Lower leg skin (tissue), 4 donors: ENCODE data around the gene TFAP2A. TPM values are rescaled to one million over a fixed set of nuclear protein-coding genes. Genes with fewer than 3 reads are reported as not detected.

Source experiments
- DNase-seq, 2 donors: peaks; one replicate each; pipeline ENCODE4 v3.0.0-alpha.2; 2019; ENCODE audit warnings: low spot score in 2 of 2
- H3K4me3 ChIP-seq: fragments of 200-600 bp; sonication (generic); 2 replicates; pipeline ENCODE4 v1.5.1; 2017; ENCODE audit warnings: mild to moderate bottlenecking, low read depth; ENCODE audit not compliant: poor library complexity, severe bottlenecking
- CTCF ChIP-seq, 3 donors: fragments of 450-650 bp; IDR thresholded peaks; one replicate each; pipeline ENCODE4 v1.5.1; 2016; ENCODE audit warnings: antibody characterized with exemption in 3 of 3, mild to moderate bottlenecking in 3 of 3, moderate library complexity in 2 of 3
- POLR2A ChIP-seq, 2 donors: fragments of 450-650 bp; IDR thresholded peaks; one replicate each; pipeline ENCODE4 v1.6.1; 2016 to 2017; ENCODE audit warnings: antibody characterized with exemption in 2 of 2, mild to moderate bottlenecking in 1 of 2, moderate library complexity in 1 of 2
- WGBS, 2 donors: methylation state at CpG; one replicate each; pipeline ENCODE4 v1.1.5; 2018; 5-methylcytosine and 5-hydroxymethylcytosine counted together
- intact Hi-C: fragments of 100-400 bp; cut with DNase I; formaldehyde crosslinking; loops from one replicate; pipeline ENCODE4 v1.15.0; 2023; ENCODE audit warnings: low total_unique reads
- microRNA-seq, 2 donors: library from miRNA; unstranded; fragments of <30 nt; microRNA quantifications; one replicate each; pipeline ENCODE4, GENCODE V29; 2016; ENCODE audit warnings: borderline replicate concordance in 2 of 2, borderline number of aligned reads in 1 of 2
- total RNA-seq, 4 donors: library from RNA; depleted of rRNA; stranded (reverse); fragments of >200 nt; gene quantifications; one replicate each; pipeline ENCODE4 v1.1.0, GENCODE V29; 2016

TFAP2A gene
- total RNA-seq, 4 donors from 2014 or later, result 62.0 to 123 (median 63.7) TPM

GRCh38 chr6:10355115-10355702 is 59.7 kb downstream of the TFAP2A start:
- TF ChIP-seq POLR2A (IDR thresholded peaks at IDR 0.05) (no peak), CTCF (IDR thresholded peaks at IDR 0.05) (no peak)
- DNase-seq, result no peak
- no peak overlapping the region for H3K4me3 ChIP-seq
- WGBS, 2 donors, result 37 to 46% methylated on average over 6 of the region's 6 CpGs
- intact Hi-C loops, result no loop called here

- no peak overlapping the region for H3K4me3 ChIP-seq
- no peak for DNase-seq
- WGBS, 2 donors, result 27 to 33% methylated on average over 12 of the region's 12 CpGs
- intact Hi-C loops, result no loop called here
- TF ChIP-seq POLR2A (IDR thresholded peaks at IDR 0.05), result no peak
- TF ChIP-seq CTCF (IDR thresholded peaks at IDR 0.05), result no peak
Measured at GRCh38 chr6:10351791-10352190, 63.1 kb downstream of the TFAP2A start.

- intact Hi-C loops, result no loop called here
- DNase-seq, result no peak
Measured at GRCh38 chr6:10350720-10351119, 64.2 kb downstream of the TFAP2A start.

GRCh38 chr6:10347561-10348327 is 67.1 kb downstream of the TFAP2A start:
- TF ChIP-seq POLR2A (IDR thresholded peaks at IDR 0.05), result no peak
- 64 to 66% methylated on average over 11 of the region's 11 CpGs for WGBS, 2 donors
- H3K4me3 ChIP-seq, result no peak overlapping the region
- DNase-seq, result peak in 1 of 2 donors; percentile 56
- intact Hi-C loops, result no loop called here

More at GRCh38 chr6:10350720-10351119, 64.2 kb downstream of the TFAP2A start:
- H3K4me3 ChIP-seq, result no peak overlapping the region
- WGBS, 2 donors, result 48 to 49% methylated on average over 2 of the region's 2 CpGs
- TF ChIP-seq POLR2A (IDR thresholded peaks at IDR 0.05), result no peak
- TF ChIP-seq CTCF (IDR thresholded peaks at IDR 0.05), result no peak

Small RNAs within 50 kb of the gene (microRNA-seq; reads per million reads assigned to microRNA genes)
- 0 reads per million in 2 donors for gene MIR5689

Other genes with a start within 250 kb of the TFAP2A start
- gene GCNT2, start 106.3 kb upstream of the TFAP2A start, total RNA-seq, result 10 to 100 TPM in 3 of 4 donors, 1 to 10 TPM in 1; 5.6 to 12.0 (median 10.7) TPM